ENCODE measurements around the gene CLCN2. TPM values are rescaled to one million over a fixed set of nuclear protein-coding genes. Genes with fewer than 3 reads are reported as not detected.
A peak's percentile ranks its signal among the peaks of the same experiment; 100 is the strongest.

Gene CLCN2
- total RNA-seq, 1 donor from 2014 or later: 9.0 TPM

DNA sequence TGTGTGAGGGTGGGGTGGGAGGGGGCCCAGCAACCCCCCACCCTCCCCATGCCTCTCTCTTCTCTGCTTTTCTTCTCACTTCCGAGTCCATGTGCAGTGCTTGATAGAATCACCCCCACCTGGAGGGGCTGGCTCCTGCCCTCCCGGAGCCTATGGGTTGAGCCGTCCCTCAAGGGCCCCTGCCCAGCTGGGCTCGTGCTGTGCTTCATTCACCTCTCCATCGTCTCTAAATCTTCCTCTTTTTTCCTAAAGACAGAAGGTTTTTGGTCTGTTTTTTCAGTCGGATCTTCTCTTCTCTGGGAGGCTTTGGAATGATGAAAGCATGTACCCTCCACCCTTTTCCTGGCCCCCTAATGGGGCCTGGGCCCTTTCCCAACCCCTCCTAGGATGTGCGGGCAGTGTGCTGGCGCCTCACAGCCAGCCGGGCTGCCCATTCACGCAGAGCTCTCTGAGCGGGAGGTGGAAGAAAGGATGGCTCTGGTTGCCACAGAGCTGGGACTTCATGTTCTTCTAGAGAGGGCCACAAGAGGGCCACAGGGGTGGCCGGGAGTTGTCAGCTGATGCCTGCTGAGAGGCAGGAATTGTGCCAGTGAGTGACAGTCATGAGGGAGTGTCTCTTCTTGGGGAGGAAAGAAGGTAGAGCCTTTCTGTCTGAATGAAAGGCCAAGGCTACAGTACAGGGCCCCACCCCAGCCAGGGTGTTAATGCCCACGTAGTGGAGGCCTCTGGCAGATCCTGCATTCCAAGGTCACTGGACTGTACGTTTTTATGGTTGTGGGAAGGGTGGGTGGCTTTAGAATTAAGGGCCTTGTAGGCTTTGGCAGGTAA is 15.9 kb downstream of the CLCN2 start:
- no peaks in the 10 kb centered on the region for H3K27me3 ChIP-seq (ENCODE audit: insufficient read depth, low read length)
- H3K4me3 ChIP-seq (ENCODE audit: insufficient read depth, low read depth, low read length): no peak overlapping the region
- no peak for DNase-seq (ENCODE audit: low read depth)
- Mint-ChIP-seq H3K9me3 (ENCODE audit: unreplicated experiment) (no peaks in the 10 kb centered on the region), H3K27ac (ENCODE audit: unreplicated experiment) (peak overlapping the region; percentile 78), H3K4me3 (ENCODE audit: unreplicated experiment) (peak overlapping the region; percentile 7), H3K27me3 (ENCODE audit: low read depth, unreplicated experiment) (no peaks in the 10 kb centered on the region), H3K36me3 (ENCODE audit: low read depth, unreplicated experiment) (peaks cover 20% of the 10 kb centered on the region), H3K4me1 (ENCODE audit: low read depth, unreplicated experiment) (peaks cover 38% of the 10 kb centered on the region)
- no peak overlapping the region for H2AFZ ChIP-seq (ENCODE audit: low read depth, low read length)
- H3K9me3 ChIP-seq (ENCODE audit: insufficient read depth, low read depth, low read length): no peaks in the 10 kb centered on the region
- no peak for TF ChIP-seq EZH2 (IDR thresholded peaks at IDR 0.05; ENCODE audit: insufficient read depth, low read length)
- TF ChIP-seq, protein P1, sequence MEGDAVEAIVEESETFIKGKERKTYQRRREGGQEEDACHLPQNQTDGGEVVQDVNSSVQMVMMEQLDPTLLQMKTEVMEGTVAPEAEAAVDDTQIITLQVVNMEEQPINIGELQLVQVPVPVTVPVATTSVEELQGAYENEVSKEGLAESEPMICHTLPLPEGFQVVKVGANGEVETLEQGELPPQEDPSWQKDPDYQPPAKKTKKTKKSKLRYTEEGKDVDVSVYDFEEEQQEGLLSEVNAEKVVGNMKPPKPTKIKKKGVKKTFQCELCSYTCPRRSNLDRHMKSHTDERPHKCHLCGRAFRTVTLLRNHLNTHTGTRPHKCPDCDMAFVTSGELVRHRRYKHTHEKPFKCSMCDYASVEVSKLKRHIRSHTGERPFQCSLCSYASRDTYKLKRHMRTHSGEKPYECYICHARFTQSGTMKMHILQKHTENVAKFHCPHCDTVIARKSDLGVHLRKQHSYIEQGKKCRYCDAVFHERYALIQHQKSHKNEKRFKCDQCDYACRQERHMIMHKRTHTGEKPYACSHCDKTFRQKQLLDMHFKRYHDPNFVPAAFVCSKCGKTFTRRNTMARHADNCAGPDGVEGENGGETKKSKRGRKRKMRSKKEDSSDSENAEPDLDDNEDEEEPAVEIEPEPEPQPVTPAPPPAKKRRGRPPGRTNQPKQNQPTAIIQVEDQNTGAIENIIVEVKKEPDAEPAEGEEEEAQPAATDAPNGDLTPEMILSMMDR (IDR thresholded peaks at IDR 0.05; ENCODE audit: insufficient read depth, low read depth, low read length): peak; percentile 51
- H3K4me2 ChIP-seq (ENCODE audit: low read length): no peak overlapping the region
- H3K9ac ChIP-seq (ENCODE audit: low read length): peak overlapping the region; percentile 33
- no peaks in the 10 kb centered on the region for H3K36me3 ChIP-seq (ENCODE audit: insufficient read depth, low read length)
- H3K27ac ChIP-seq (ENCODE audit: low read depth, low read length): no peak overlapping the region
- peaks cover 26% of the 10 kb centered on the region for H3K4me1 ChIP-seq (ENCODE audit: insufficient read depth, low read length)
- peaks cover 2% of the 10 kb centered on the region for H3K79me2 ChIP-seq (ENCODE audit: insufficient read depth, low read length)
- H4K20me1 ChIP-seq (ENCODE audit: insufficient read depth, low read length): peaks cover 24% of the 10 kb centered on the region
- no peak for FAIRE-seq

DNA sequence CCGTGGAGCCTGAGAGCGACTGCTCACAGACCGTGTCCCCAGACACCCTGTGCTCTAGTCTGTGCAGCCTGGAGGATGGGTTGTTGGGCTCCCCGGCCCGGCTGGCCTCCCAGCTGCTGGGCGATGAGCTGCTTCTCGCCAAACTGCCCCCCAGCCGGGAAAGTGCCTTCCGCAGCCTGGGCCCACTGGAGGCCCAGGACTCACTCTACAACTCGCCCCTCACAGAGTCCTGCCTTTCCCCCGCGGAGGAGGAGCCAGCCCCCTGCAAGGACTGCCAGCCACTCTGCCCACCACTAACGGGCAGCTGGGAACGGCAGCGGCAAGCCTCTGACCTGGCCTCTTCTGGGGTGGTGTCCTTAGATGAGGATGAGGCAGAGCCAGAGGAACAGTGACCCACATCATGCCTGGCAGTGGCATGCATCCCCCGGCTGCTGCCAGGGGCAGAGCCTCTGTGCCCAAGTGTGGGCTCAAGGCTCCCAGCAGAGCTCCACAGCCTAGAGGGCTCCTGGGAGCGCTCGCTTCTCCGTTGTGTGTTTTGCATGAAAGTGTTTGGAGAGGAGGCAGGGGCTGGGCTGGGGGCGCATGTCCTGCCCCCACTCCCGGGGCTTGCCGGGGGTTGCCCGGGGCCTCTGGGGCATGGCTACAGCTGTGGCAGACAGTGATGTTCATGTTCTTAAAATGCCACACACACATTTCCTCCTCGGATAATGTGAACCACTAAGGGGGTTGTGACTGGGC is 16.7 kb downstream of the CLCN2 start:
- Mint-ChIP-seq H3K4me1 (ENCODE audit: low read depth, unreplicated experiment) (peaks cover 40% of the 10 kb centered on the region), H3K27me3 (ENCODE audit: low read depth, unreplicated experiment) (no peaks in the 10 kb centered on the region), H3K36me3 (ENCODE audit: low read depth, unreplicated experiment) (peaks cover 20% of the 10 kb centered on the region), H3K4me3 (ENCODE audit: unreplicated experiment) (no peak overlapping the region), H3K9me3 (ENCODE audit: unreplicated experiment) (no peaks in the 10 kb centered on the region), H3K27ac (ENCODE audit: unreplicated experiment) (no peak overlapping the region)
- FAIRE-seq: no peak
- no peak overlapping the region for H3K4me3 ChIP-seq (ENCODE audit: insufficient read depth, low read depth, low read length)
- H3K4me2 ChIP-seq (ENCODE audit: low read length): no peak overlapping the region
- peaks cover 28% of the 10 kb centered on the region for H3K4me1 ChIP-seq (ENCODE audit: insufficient read depth, low read length)
- H3K27me3 ChIP-seq (ENCODE audit: insufficient read depth, low read length): no peaks in the 10 kb centered on the region
- peaks cover 3% of the 10 kb centered on the region for H3K79me2 ChIP-seq (ENCODE audit: insufficient read depth, low read length)
- no peak overlapping the region for H2AFZ ChIP-seq (ENCODE audit: low read depth, low read length)
- no peaks in the 10 kb centered on the region for H3K9me3 ChIP-seq (ENCODE audit: insufficient read depth, low read depth, low read length)
- DNase-seq (ENCODE audit: low read depth): no peak
- peaks cover 26% of the 10 kb centered on the region for H4K20me1 ChIP-seq (ENCODE audit: insufficient read depth, low read length)
- no peak for TF ChIP-seq EZH2 (IDR thresholded peaks at IDR 0.05; ENCODE audit: insufficient read depth, low read length)
- TF ChIP-seq, protein P1 (IDR thresholded peaks at IDR 0.05; ENCODE audit: insufficient read depth, low read depth, low read length): no peak
- H3K9ac ChIP-seq (ENCODE audit: low read length): no peak overlapping the region
- no peak overlapping the region for H3K27ac ChIP-seq (ENCODE audit: low read depth, low read length)
- H3K36me3 ChIP-seq (ENCODE audit: insufficient read depth, low read length): no peaks in the 10 kb centered on the region

Measured in astrocyte (in vitro differentiated cells and primary cell).